Neural cell (in vitro differentiated cells): ENCODE data around the gene BTBD6.

Experiments used
- EP300 ChIP-seq: fragments of 450-650 bp; conservative IDR thresholded peaks from 2 replicates; pipeline ENCODE4 v1.6.1; 2014; ENCODE audit warnings: antibody characterized with exemption, mild to moderate bottlenecking, moderate library complexity; ENCODE audit not compliant: poor library complexity, severe bottlenecking
- EZH2 ChIP-seq: fragments of 200-600, 300-800 bp; shearing (Covaris generic), sonication (generic); IDR thresholded peaks from 2 replicates; pipeline ENCODE4 v1.6.1; 2014; ENCODE audit warnings: antibody characterized with exemption, low read length, borderline replicate concordance, mild to moderate bottlenecking; ENCODE audit not compliant: insufficient read depth, poor library complexity, severe bottlenecking
- MXI1 ChIP-seq: fragments of 450-650 bp; conservative IDR thresholded peaks from 2 replicates; pipeline ENCODE4 v1.6.1; 2014; ENCODE audit warnings: antibody characterized with exemption, mild to moderate bottlenecking; ENCODE audit not compliant: poor library complexity, severe bottlenecking
- POLR2AphosphoS5 ChIP-seq: IDR thresholded peaks from 2 replicates; pipeline ENCODE4 v1.6.1; 2012
- RAD21 ChIP-seq: fragments of 450-650 bp; conservative IDR thresholded peaks from 2 replicates; pipeline ENCODE4 v1.6.1; 2014; ENCODE audit warnings: antibody characterized with exemption, mild to moderate bottlenecking, moderate library complexity
- SMC3 ChIP-seq: fragments of 450-650 bp; conservative IDR thresholded peaks from 2 replicates; pipeline ENCODE4 v1.6.1; 2014; ENCODE audit warnings: antibody characterized with exemption, mild to moderate bottlenecking, moderate library complexity; ENCODE audit not compliant: poor library complexity
- TAF1 ChIP-seq: IDR thresholded peaks from 2 replicates; pipeline ENCODE4 v1.6.1; 2012; ENCODE audit warnings: low read depth
- TF ChIP-seq, protein P1 (sequence below): fragments of 450-650 bp; IDR thresholded peaks from 2 replicates; pipeline ENCODE4 v1.5.1; 2014; ENCODE audit warnings: antibody characterized with exemption, mild to moderate bottlenecking, moderate library complexity; ENCODE audit not compliant: poor library complexity, severe bottlenecking
- TF ChIP-seq, protein P2 (sequence below): IDR thresholded peaks from 2 replicates; pipeline ENCODE4 v1.6.1; 2012; ENCODE audit warnings: borderline replicate concordance

GRCh38 chr14:105208738-105209075, 39.6 kb upstream of the BTBD6 start:
- TF ChIP-seq, protein P1, sequence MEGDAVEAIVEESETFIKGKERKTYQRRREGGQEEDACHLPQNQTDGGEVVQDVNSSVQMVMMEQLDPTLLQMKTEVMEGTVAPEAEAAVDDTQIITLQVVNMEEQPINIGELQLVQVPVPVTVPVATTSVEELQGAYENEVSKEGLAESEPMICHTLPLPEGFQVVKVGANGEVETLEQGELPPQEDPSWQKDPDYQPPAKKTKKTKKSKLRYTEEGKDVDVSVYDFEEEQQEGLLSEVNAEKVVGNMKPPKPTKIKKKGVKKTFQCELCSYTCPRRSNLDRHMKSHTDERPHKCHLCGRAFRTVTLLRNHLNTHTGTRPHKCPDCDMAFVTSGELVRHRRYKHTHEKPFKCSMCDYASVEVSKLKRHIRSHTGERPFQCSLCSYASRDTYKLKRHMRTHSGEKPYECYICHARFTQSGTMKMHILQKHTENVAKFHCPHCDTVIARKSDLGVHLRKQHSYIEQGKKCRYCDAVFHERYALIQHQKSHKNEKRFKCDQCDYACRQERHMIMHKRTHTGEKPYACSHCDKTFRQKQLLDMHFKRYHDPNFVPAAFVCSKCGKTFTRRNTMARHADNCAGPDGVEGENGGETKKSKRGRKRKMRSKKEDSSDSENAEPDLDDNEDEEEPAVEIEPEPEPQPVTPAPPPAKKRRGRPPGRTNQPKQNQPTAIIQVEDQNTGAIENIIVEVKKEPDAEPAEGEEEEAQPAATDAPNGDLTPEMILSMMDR, result no peak
- TF ChIP-seq SMC3, result no peak
- no peak for TF ChIP-seq EP300
- no peak for TF ChIP-seq RAD21
- TF ChIP-seq POLR2AphosphoS5, result no peak
- TF ChIP-seq EZH2, result no peak
- TF ChIP-seq, protein P2, sequence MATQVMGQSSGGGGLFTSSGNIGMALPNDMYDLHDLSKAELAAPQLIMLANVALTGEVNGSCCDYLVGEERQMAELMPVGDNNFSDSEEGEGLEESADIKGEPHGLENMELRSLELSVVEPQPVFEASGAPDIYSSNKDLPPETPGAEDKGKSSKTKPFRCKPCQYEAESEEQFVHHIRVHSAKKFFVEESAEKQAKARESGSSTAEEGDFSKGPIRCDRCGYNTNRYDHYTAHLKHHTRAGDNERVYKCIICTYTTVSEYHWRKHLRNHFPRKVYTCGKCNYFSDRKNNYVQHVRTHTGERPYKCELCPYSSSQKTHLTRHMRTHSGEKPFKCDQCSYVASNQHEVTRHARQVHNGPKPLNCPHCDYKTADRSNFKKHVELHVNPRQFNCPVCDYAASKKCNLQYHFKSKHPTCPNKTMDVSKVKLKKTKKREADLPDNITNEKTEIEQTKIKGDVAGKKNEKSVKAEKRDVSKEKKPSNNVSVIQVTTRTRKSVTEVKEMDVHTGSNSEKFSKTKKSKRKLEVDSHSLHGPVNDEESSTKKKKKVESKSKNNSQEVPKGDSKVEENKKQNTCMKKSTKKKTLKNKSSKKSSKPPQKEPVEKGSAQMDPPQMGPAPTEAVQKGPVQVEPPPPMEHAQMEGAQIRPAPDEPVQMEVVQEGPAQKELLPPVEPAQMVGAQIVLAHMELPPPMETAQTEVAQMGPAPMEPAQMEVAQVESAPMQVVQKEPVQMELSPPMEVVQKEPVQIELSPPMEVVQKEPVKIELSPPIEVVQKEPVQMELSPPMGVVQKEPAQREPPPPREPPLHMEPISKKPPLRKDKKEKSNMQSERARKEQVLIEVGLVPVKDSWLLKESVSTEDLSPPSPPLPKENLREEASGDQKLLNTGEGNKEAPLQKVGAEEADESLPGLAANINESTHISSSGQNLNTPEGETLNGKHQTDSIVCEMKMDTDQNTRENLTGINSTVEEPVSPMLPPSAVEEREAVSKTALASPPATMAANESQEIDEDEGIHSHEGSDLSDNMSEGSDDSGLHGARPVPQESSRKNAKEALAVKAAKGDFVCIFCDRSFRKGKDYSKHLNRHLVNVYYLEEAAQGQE, result no peak
- TF ChIP-seq TAF1, result no peak
- TF ChIP-seq MXI1, result no peak
